H1 (cell line): Measurements from ENCODE around the gene NFATC4. TPM values are rescaled to one million over a fixed set of nuclear protein-coding genes. Genes with fewer than 3 reads are reported as not detected.

Experiments
- CTCF ChIA-PET: fragments of 300-600 bp; sonication (Branson Sonifier 250); formaldehyde crosslinking; loops from one replicate; lab custom pipeline; 2021; ENCODE audit not compliant: partially characterized antibody; lab: Charles Lee
- POLR2A ChIA-PET: fragments of 300-600 bp; sonication (Branson Sonifier 250); formaldehyde crosslinking; loops from one replicate; lab custom pipeline; 2021; ENCODE audit warnings: inconsistent platforms; ENCODE audit not compliant: partially characterized antibody; lab: Charles Lee
- DNase-seq, 2 experiments: peaks; one replicate each; pipeline versions ENCODE4 v3.0.0 to v3.0.0-alpha.2; 2010 to 2022; ENCODE audit warnings: low spot score in 2 of 2, low read depth in 1 of 2, mixed read lengths in 1 of 2
- FAIRE-seq: peaks from 2 replicates; lab custom pipeline; 2011; peaks lifted over from hg19 to GRCh38; lab: Jason Lieb, UNC
- H2AFZ ChIP-seq: 2 replicates; pipeline ENCODE4 v1.8.1; 2012; ENCODE audit warnings: low read length, inconsistent platforms
- H2AK5ac ChIP-seq: 2 replicates; pipeline ENCODE4 v1.6.1; 2013; ENCODE audit warnings: low read depth, low read length
- H2BK120ac ChIP-seq: replicated peaks from 2 replicates; pipeline ENCODE3; 2013; ENCODE audit warnings: low read depth, low read length, inconsistent platforms
- H2BK12ac ChIP-seq: 2 replicates; pipeline ENCODE4 v1.6.1; 2013; ENCODE audit warnings: low read depth, low read length
- H2BK15ac ChIP-seq: 2 replicates; pipeline ENCODE4 v1.6.1; 2013; ENCODE audit warnings: low read length
- H2BK20ac ChIP-seq: 2 replicates; pipeline ENCODE4 v1.6.1; 2013; ENCODE audit warnings: low read length
- H2BK5ac ChIP-seq: 2 replicates; pipeline ENCODE4 v1.6.1; 2013; ENCODE audit warnings: low read depth, low read length
- H3K14ac ChIP-seq: 2 replicates; pipeline ENCODE4 v1.6.1; 2013; ENCODE audit warnings: inconsistent platforms; ENCODE audit not compliant: insufficient read length
- H3K18ac ChIP-seq: 2 replicates; pipeline ENCODE4 v1.6.1; 2013; ENCODE audit warnings: low read length; ENCODE audit errors: extremely low read depth
- H3K23ac ChIP-seq: 2 replicates; pipeline ENCODE4 v1.6.1; 2013; ENCODE audit warnings: inconsistent platforms; ENCODE audit not compliant: insufficient read length
- H3K23me2 ChIP-seq: 2 replicates; pipeline ENCODE4 v1.6.1; 2013; ENCODE audit warnings: low read depth, low read length
- H3K27ac ChIP-seq: 2 replicates; pipeline ENCODE4 v1.6.1; 2011; ENCODE audit warnings: low read depth, low read length, inconsistent platforms
- H3K27me3 ChIP-seq, 4 experiments: replicated peaks in 1 of 4; 1 replicate in 1 of 4; 2 replicates in 3 of 4; pipeline versions ENCODE4 v1.6.1 to v1.8.1; 2011 to 2013; ENCODE audit warnings: low read length in 3 of 4, mild to moderate bottlenecking in 3 of 4, inconsistent platforms in 2 of 4, mixed read lengths in 2 of 4, moderate library complexity in 1 of 4; ENCODE audit not compliant: control insufficient read depth in 3 of 4, insufficient read depth in 3 of 4; ENCODE audit errors: extremely low read depth in 1 of 4
- H3K36me3 ChIP-seq, 4 experiments: 2 replicates each; pipeline versions ENCODE4 v1.6.1 to v1.8.1; 2011 to 2013; ENCODE audit warnings: mild to moderate bottlenecking in 4 of 4, low read length in 3 of 4, moderate library complexity in 2 of 4, control low read depth in 1 of 4, inconsistent platforms in 1 of 4; ENCODE audit not compliant: insufficient read depth in 4 of 4, control insufficient read depth in 2 of 4
- H3K4ac ChIP-seq: replicated peaks from 2 replicates; pipeline ENCODE3; 2013; ENCODE audit warnings: low read length, low read depth, mixed read lengths, inconsistent platforms; ENCODE audit not compliant: insufficient read length
- H3K4me1 ChIP-seq, 4 experiments: replicated peaks in 1 of 4; 1 replicate in 1 of 4; 2 replicates in 3 of 4; pipeline versions ENCODE4 v1.6.1 to v1.8.1; 2011 to 2013; ENCODE audit warnings: low read length in 3 of 4, inconsistent platforms in 2 of 4, mixed read lengths in 1 of 4; ENCODE audit not compliant: insufficient read depth in 4 of 4, control insufficient read depth in 3 of 4
- H3K4me2 ChIP-seq, 2 experiments: 2 replicates each; pipeline versions ENCODE4 v1.6.1 to v1.8.1; 2011 to 2013; ENCODE audit warnings: low read depth in 2 of 2, low read length in 2 of 2, control low read depth in 1 of 2, inconsistent platforms in 1 of 2, mild to moderate bottlenecking in 1 of 2; ENCODE audit not compliant: insufficient read depth in 1 of 2
- H3K4me3 ChIP-seq, 4 experiments: fragments of 200-600, 300-600 bp in 1 of 4; sonication (generic), shearing (Covaris generic), sonication (Bioruptor Twin) in 1 of 4; 2 replicates each; pipeline versions ENCODE4 v1.5.1 to v1.8.1; 2011 to 2016; ENCODE audit warnings: low read length in 4 of 4, low read depth in 3 of 4, control low read depth in 2 of 4, inconsistent platforms in 2 of 4, mild to moderate bottlenecking in 2 of 4, mixed read lengths in 1 of 4, moderate library complexity in 1 of 4; ENCODE audit not compliant: insufficient read depth in 2 of 4; ENCODE audit errors: extremely low read depth in 1 of 4
- H3K56ac ChIP-seq: replicated peaks from 2 replicates; pipeline ENCODE3; 2013; ENCODE audit warnings: low read depth, mild to moderate bottlenecking, mixed read lengths, low read length, inconsistent platforms; ENCODE audit not compliant: insufficient read length
- H3K79me1 ChIP-seq: 2 replicates; pipeline ENCODE4 v1.6.1; 2013; ENCODE audit warnings: low read depth, low read length, control low read depth
- H3K79me2 ChIP-seq, 2 experiments: 2 replicates each; pipeline versions ENCODE4 v1.6.1 to v1.8.1; 2012 to 2013; ENCODE audit warnings: low read length in 2 of 2, mild to moderate bottlenecking in 2 of 2, inconsistent platforms in 1 of 2; ENCODE audit not compliant: insufficient read depth in 2 of 2, control insufficient read depth in 1 of 2
- H3K9ac ChIP-seq, 4 experiments: replicated peaks in 1 of 4; 1 replicate in 1 of 4; 2 replicates in 3 of 4; pipeline versions ENCODE4 v1.6.1 to v1.8.1; 2011 to 2013; ENCODE audit warnings: low read depth in 3 of 4, low read length in 3 of 4, control low read depth in 2 of 4, mild to moderate bottlenecking in 2 of 4, moderate library complexity in 2 of 4, inconsistent platforms in 1 of 4; ENCODE audit errors: extremely low read depth in 1 of 4
- H3K9me3 ChIP-seq, 2 experiments: 2 replicates each; pipeline versions ENCODE4 v1.6.1 to v1.8.1; 2012 to 2013; ENCODE audit warnings: mild to moderate bottlenecking in 2 of 2, moderate library complexity in 2 of 2, control low read depth in 1 of 2, inconsistent platforms in 1 of 2, low read depth in 1 of 2, low read length in 1 of 2, mixed read lengths in 1 of 2; ENCODE audit not compliant: insufficient read depth in 2 of 2
- H4K20me1 ChIP-seq, 2 experiments: replicated peaks in 1 of 2; 2 replicates each; pipeline versions ENCODE3 to v1.8.1; 2011 to 2013; ENCODE audit warnings: inconsistent platforms in 2 of 2, low read length in 2 of 2, mild to moderate bottlenecking in 1 of 2; ENCODE audit not compliant: insufficient read depth in 2 of 2, control insufficient read depth in 1 of 2
- H4K5ac ChIP-seq: 2 replicates; pipeline ENCODE4 v1.6.1; 2013; ENCODE audit warnings: low read length, low read depth, mixed read lengths, inconsistent platforms; ENCODE audit not compliant: insufficient read length
- H4K8ac ChIP-seq: 2 replicates; pipeline ENCODE4 v1.8.0; 2013; ENCODE audit warnings: mild to moderate bottlenecking, moderate library complexity, low read length, inconsistent platforms; ENCODE audit not compliant: insufficient read depth; ENCODE audit errors: extremely low read depth
- H4K91ac ChIP-seq: replicated peaks from 2 replicates; pipeline ENCODE3; 2013; ENCODE audit warnings: low read length, mixed read lengths, inconsistent platforms; ENCODE audit not compliant: insufficient read length
- RAD21 ChIP-seq, 2 experiments: IDR thresholded peaks in 1 of 2; conservative IDR thresholded peaks in 1 of 2; 2 replicates each; pipeline ENCODE4 v1.6.1; 2011; ENCODE audit warnings: low read depth in 2 of 2, low read length in 2 of 2, improper control_type of control experiment in 1 of 2, inconsistent platforms in 1 of 2, mild to moderate bottlenecking in 1 of 2, moderate library complexity in 1 of 2
- whole genome bisulfite sequencing, 2 experiments: shearing (Covaris generic) in 1 of 2; methylation state at CpG; one replicate each; pipeline versions ENCODE4 v1.1.6 to v1.1.7; 2013 to 2015; ENCODE audit warnings: low lambda C conversion rate in 2 of 2, mixed read lengths in 2 of 2, inconsistent platforms in 1 of 2, low coverage in 1 of 2, missing lambda C conversion rate in 1 of 2; ENCODE audit not compliant: insufficient replicate concordance in 2 of 2, insufficient coverage in 1 of 2, insufficient read length in 1 of 2; ENCODE audit errors: extremely low coverage in 1 of 2, missing lambda C conversion rate in 1 of 2; 5-methylcytosine and 5-hydroxymethylcytosine counted together
- polyA plus RNA-seq, 7 experiments: library from polyadenylated mRNA; depleted of rRNA in 3 of 7; stranded (reverse) in 5 of 7; unstranded in 2 of 7; fragments of >200 nt in 5 of 7; fragments of 200-250 nt in 2 of 7; gene quantifications; 1 replicate in 5 of 7; 2 replicates in 1 of 7; 4 replicates in 1 of 7; pipeline versions ENCODE4 v1.2.1 to v1.2.3, GENCODE V29; 2011 to 2013; ENCODE audit warnings: missing spikeins in 2 of 7, mixed read lengths in 2 of 7
- total RNA-seq: library from RNA; stranded (reverse); fragmentation: NEBNext Ultra II Directional; extraction: Animal tissue kit (Norgen Biotek cat#: 25700); gene quantifications from 2 replicates; pipeline ENCODE4 v1.2.1, GENCODE V29; 2021

The NFATC4 gene
- total and polyA plus RNA-seq, 2 of the 8 experiments (the other 6 are each of a cell fraction or from before 2014, with no cell fraction given) = 47.3 to 50.3 TPM

GRCh38 chr14:24388474-24389179, 20.6 kb downstream of the NFATC4 start:
- Histone ChIP-seq H3K56ac (no peak overlapping the region), H3K9ac (no peak overlapping the region), H2BK5ac (no peak overlapping the region; the same call in 1 of the 2 replicates), H2AK5ac (no peak overlapping the region), H3K79me1 (no peaks in the 10 kb centered on the region), H3K9me3 (no peaks in the 10 kb centered on the region), H3K4ac (no peak overlapping the region), H3K79me2 (no peaks in the 10 kb centered on the region), H3K27me3 (peaks cover 0 to 2% (median 0%) of the 10 kb centered on the region in 4 experiments; a peak in 1 of 7 replicates), H2BK120ac (no peak overlapping the region), H3K23me2 (no peaks in the 10 kb centered on the region), H3K18ac (no peak overlapping the region), H3K36me3 (no peaks in the 10 kb centered on the region), H3K4me1 (0 out of 7 replicates have a peak, but pooled peaks cover 0 to 4% (median 0%) of the 10 kb centered on the region in 4 experiments), H3K4me2 (no peak overlapping the region), H4K20me1 (no peaks in the 10 kb centered on the region), H3K23ac (no peak overlapping the region), H2AFZ (peak overlapping the region; percentile 47; the same call in 1 of the 2 replicates), H3K4me3 (no peak overlapping the region), H4K5ac (no peak overlapping the region), H4K91ac (no peak overlapping the region), H2BK15ac (no peak overlapping the region), H3K27ac (no peak overlapping the region), H2BK12ac (no peak overlapping the region), H4K8ac (no peak overlapping the region), H2BK20ac (no peak overlapping the region), H3K14ac (no peak overlapping the region)
- TF ChIP-seq RAD21 (IDR thresholded peaks at IDR 0.05 in 1 of 2, conservative IDR thresholded peaks at IDR 0.05 in 1 of 2; ENCODE audit: low read depth in 2 of 2, low read length in 2 of 2) = no peak
- no peak for DNase-seq
- ChIA-PET CTCF (interaction anchor here (0.6 to 5.4 kb wide), 12 partner anchors 9 to 336 kb away, joined by 3 to 40 read pairs (median 3); no protein-coding TSS in a partner anchor), POLR2A (interaction anchor here (4.7 kb wide), 1 partner anchor 10 kb away, joined by 27 read pairs; no protein-coding TSS in a partner anchor)
- WGBS, 2 experiments = 75% methylated on average over 2 of the region's 2 CpGs; no CpG with 5 or more reads in 1 of the 2 experiments
- no peak for FAIRE-seq
